ENCODE data around the gene ZBTB20.

Gene ZBTB20

GRCh38 chr3:114509756-114510155 is 637.3 kb downstream of the ZBTB20 start:
- no peaks in the 10 kb centered on the region for H3K79me2 ChIP-seq (ENCODE audit: control insufficient read depth, insufficient read depth, low read length, unreplicated experiment)
- H3K4me1 ChIP-seq (ENCODE audit: control insufficient read depth, insufficient read depth, low read length, unreplicated experiment) = peaks cover 44% of the 10 kb centered on the region
- no peak overlapping the region for H3K27ac ChIP-seq (ENCODE audit: low read depth, low read length)
- no peak overlapping the region for H3K4me3 ChIP-seq (ENCODE audit: low read depth, low read length)
- no peak overlapping the region for H2AFZ ChIP-seq (ENCODE audit: low read length, unreplicated experiment)
- no peaks in the 10 kb centered on the region for H3K36me3 ChIP-seq (ENCODE audit: insufficient read depth, low read length)
- no peaks in the 10 kb centered on the region for H3K27me3 ChIP-seq (ENCODE audit: insufficient read depth, low read length)

- Histone ChIP-seq H2AFZ (ENCODE audit: low read length, unreplicated experiment) (no peak overlapping the region), H3K27me3 (ENCODE audit: insufficient read depth, low read length) (no peaks in the 10 kb centered on the region), H3K79me2 (ENCODE audit: control insufficient read depth, insufficient read depth, low read length, unreplicated experiment) (no peaks in the 10 kb centered on the region), H3K27ac (ENCODE audit: low read depth, low read length) (0 out of 2 replicates have a peak overlapping the region, but pooled peaks have one; percentile 11), H3K4me1 (ENCODE audit: control insufficient read depth, insufficient read depth, low read length, unreplicated experiment) (peaks cover 52% of the 10 kb centered on the region), H3K4me3 (ENCODE audit: low read depth, low read length) (no peak overlapping the region), H3K36me3 (ENCODE audit: insufficient read depth, low read length) (no peaks in the 10 kb centered on the region)
Observed at GRCh38 chr3:114508976-114509375, 638.1 kb downstream of the ZBTB20 start.

- no peaks in the 10 kb centered on the region for H3K79me2 ChIP-seq (ENCODE audit: control insufficient read depth, insufficient read depth, low read length, unreplicated experiment)
- H2AFZ ChIP-seq (ENCODE audit: low read length, unreplicated experiment) = no peak overlapping the region
- no peak overlapping the region for H3K27ac ChIP-seq (ENCODE audit: low read depth, low read length)
- no peaks in the 10 kb centered on the region for H3K27me3 ChIP-seq (ENCODE audit: insufficient read depth, low read length)
- H3K36me3 ChIP-seq (ENCODE audit: insufficient read depth, low read length) = no peaks in the 10 kb centered on the region
- H3K4me1 ChIP-seq (ENCODE audit: control insufficient read depth, insufficient read depth, low read length, unreplicated experiment) = peaks cover 52% of the 10 kb centered on the region
- no peak overlapping the region for H3K4me3 ChIP-seq (ENCODE audit: low read depth, low read length)
Observed at GRCh38 chr3:114508208-114508607, 638.9 kb downstream of the ZBTB20 start.

GRCh38 chr3:114506591-114507300 is 640.3 kb downstream of the ZBTB20 start:
- Histone ChIP-seq H3K27ac (ENCODE audit: low read depth, low read length) (peak overlapping the region; percentile 83), H3K4me1 (ENCODE audit: control insufficient read depth, insufficient read depth, low read length, unreplicated experiment) (peaks cover 52% of the 10 kb centered on the region), H3K79me2 (ENCODE audit: control insufficient read depth, insufficient read depth, low read length, unreplicated experiment) (no peaks in the 10 kb centered on the region), H2AFZ (ENCODE audit: low read length, unreplicated experiment) (no peak overlapping the region), H3K36me3 (ENCODE audit: insufficient read depth, low read length) (no peaks in the 10 kb centered on the region), H3K4me3 (ENCODE audit: low read depth, low read length) (peak overlapping the region; percentile 49; the same call in 1 of the 2 replicates), H3K27me3 (ENCODE audit: insufficient read depth, low read length) (no peaks in the 10 kb centered on the region)

GRCh38 chr3:114504941-114505628 is 642.0 kb downstream of the ZBTB20 start:
- peak overlapping the region; percentile 83 for H3K27ac ChIP-seq (ENCODE audit: low read depth, low read length)
- H3K4me3 ChIP-seq (ENCODE audit: low read depth, low read length) = 0 out of 2 replicates have a peak overlapping the region, but pooled peaks have one; percentile 10
- H3K79me2 ChIP-seq (ENCODE audit: control insufficient read depth, insufficient read depth, low read length, unreplicated experiment) = no peaks in the 10 kb centered on the region
- H3K27me3 ChIP-seq (ENCODE audit: insufficient read depth, low read length) = no peaks in the 10 kb centered on the region
- no peak overlapping the region for H2AFZ ChIP-seq (ENCODE audit: low read length, unreplicated experiment)
- peaks cover 56% of the 10 kb centered on the region for H3K4me1 ChIP-seq (ENCODE audit: control insufficient read depth, insufficient read depth, low read length, unreplicated experiment)
- no peaks in the 10 kb centered on the region for H3K36me3 ChIP-seq (ENCODE audit: insufficient read depth, low read length)

GRCh38 chr3:114502204-114502603 is 644.9 kb downstream of the ZBTB20 start:
- no peaks in the 10 kb centered on the region for H3K79me2 ChIP-seq (ENCODE audit: control insufficient read depth, insufficient read depth, low read length, unreplicated experiment)
- no peaks in the 10 kb centered on the region for H3K27me3 ChIP-seq (ENCODE audit: insufficient read depth, low read length)
- H3K4me1 ChIP-seq (ENCODE audit: control insufficient read depth, insufficient read depth, low read length, unreplicated experiment) = peaks cover 66% of the 10 kb centered on the region
- no peak overlapping the region for H2AFZ ChIP-seq (ENCODE audit: low read length, unreplicated experiment)
- no peak overlapping the region for H3K4me3 ChIP-seq (ENCODE audit: low read depth, low read length)
- H3K27ac ChIP-seq (ENCODE audit: low read depth, low read length) = no peak overlapping the region
- H3K36me3 ChIP-seq (ENCODE audit: insufficient read depth, low read length) = no peaks in the 10 kb centered on the region

GRCh38 chr3:114499976-114500375 is 647.1 kb downstream of the ZBTB20 start:
- Histone ChIP-seq H2AFZ (ENCODE audit: low read length, unreplicated experiment) (no peak overlapping the region), H3K79me2 (ENCODE audit: control insufficient read depth, insufficient read depth, low read length, unreplicated experiment) (no peaks in the 10 kb centered on the region), H3K36me3 (ENCODE audit: insufficient read depth, low read length) (no peaks in the 10 kb centered on the region), H3K4me3 (ENCODE audit: low read depth, low read length) (no peak overlapping the region), H3K27ac (ENCODE audit: low read depth, low read length) (no peak overlapping the region), H3K4me1 (ENCODE audit: control insufficient read depth, insufficient read depth, low read length, unreplicated experiment) (peaks cover 66% of the 10 kb centered on the region), H3K27me3 (ENCODE audit: insufficient read depth, low read length) (no peaks in the 10 kb centered on the region)

- Histone ChIP-seq H3K36me3 (ENCODE audit: insufficient read depth, low read length) (no peaks in the 10 kb centered on the region), H3K27ac (ENCODE audit: low read depth, low read length) (peak overlapping the region; percentile 88; the same call in 1 of the 2 replicates), H3K79me2 (ENCODE audit: control insufficient read depth, insufficient read depth, low read length, unreplicated experiment) (no peaks in the 10 kb centered on the region), H2AFZ (ENCODE audit: low read length, unreplicated experiment) (no peak overlapping the region), H3K4me1 (ENCODE audit: control insufficient read depth, insufficient read depth, low read length, unreplicated experiment) (peaks cover 63% of the 10 kb centered on the region), H3K27me3 (ENCODE audit: insufficient read depth, low read length) (no peaks in the 10 kb centered on the region), H3K4me3 (ENCODE audit: low read depth, low read length) (no peak overlapping the region)
Observed at GRCh38 chr3:114498539-114499370, 648.3 kb downstream of the ZBTB20 start.

GRCh38 chr3:114496874-114497273 is 650.2 kb downstream of the ZBTB20 start:
- Histone ChIP-seq H3K27ac (ENCODE audit: low read depth, low read length) (peak overlapping the region; percentile 88), H2AFZ (ENCODE audit: low read length, unreplicated experiment) (no peak overlapping the region), H3K4me1 (ENCODE audit: control insufficient read depth, insufficient read depth, low read length, unreplicated experiment) (peaks cover 63% of the 10 kb centered on the region), H3K36me3 (ENCODE audit: insufficient read depth, low read length) (no peaks in the 10 kb centered on the region), H3K27me3 (ENCODE audit: insufficient read depth, low read length) (no peaks in the 10 kb centered on the region), H3K4me3 (ENCODE audit: low read depth, low read length) (peak overlapping the region; percentile 32; the same call in 1 of the 2 replicates), H3K79me2 (ENCODE audit: control insufficient read depth, insufficient read depth, low read length, unreplicated experiment) (no peaks in the 10 kb centered on the region)

- no peak overlapping the region for H2AFZ ChIP-seq (ENCODE audit: low read length, unreplicated experiment)
- no peaks in the 10 kb centered on the region for H3K27me3 ChIP-seq (ENCODE audit: insufficient read depth, low read length)
- H3K4me3 ChIP-seq (ENCODE audit: low read depth, low read length) = peak overlapping the region; percentile 32; the same call in 1 of the 2 replicates
- H3K79me2 ChIP-seq (ENCODE audit: control insufficient read depth, insufficient read depth, low read length, unreplicated experiment) = no peaks in the 10 kb centered on the region
- H3K4me1 ChIP-seq (ENCODE audit: control insufficient read depth, insufficient read depth, low read length, unreplicated experiment) = peaks cover 63% of the 10 kb centered on the region
- H3K36me3 ChIP-seq (ENCODE audit: insufficient read depth, low read length) = no peaks in the 10 kb centered on the region
- peak overlapping the region; percentile 88 for H3K27ac ChIP-seq (ENCODE audit: low read depth, low read length)
Observed at GRCh38 chr3:114496466-114496865, 650.6 kb downstream of the ZBTB20 start.

All from ACC112 (cell line).